GM18951 (cell line): Measurements from ENCODE around the gene ENTPD8.

Experiments used
- POLR2A ChIP-seq: IDR thresholded peaks from 4 replicates; pipeline ENCODE4 v1.6.1; 2011; ENCODE audit warnings: mild to moderate bottlenecking; ENCODE audit not compliant: insufficient read length, insufficient read depth; ENCODE audit errors: extremely low read depth
- in situ Hi-C: fragments of 300-500 bp; cut with MboI; formaldehyde crosslinking; loops from one replicate; pipeline ENCODE4 v1.12.0; 2022; ENCODE audit warnings: low sequenced_read_pairs, mixed read lengths, inconsistent platforms; ENCODE audit not compliant: unreplicated experiment

Gene ENTPD8

GRCh38 chr9:137437691-137438590 is 3.2 kb downstream of the ENTPD8 start:
- no peak for TF ChIP-seq POLR2A
- in situ Hi-C loops, result no loop called here

GRCh38 chr9:137436761-137437600 is 4.2 kb downstream of the ENTPD8 start:
- no peak for TF ChIP-seq POLR2A
- in situ Hi-C loops, result no loop called here

GRCh38 chr9:137435980-137436760 is 5.0 kb downstream of the ENTPD8 start:
- no peak for TF ChIP-seq POLR2A
- in situ Hi-C loops, result no loop called here

- in situ Hi-C loops, result no loop called here
- TF ChIP-seq POLR2A, result no peak
These were observed 5.7 kb downstream of the ENTPD8 start for GRCh38 chr9:137435381-137435891.

GRCh38 chr9:137434498-137435380 is 6.4 kb downstream of the ENTPD8 start:
- TF ChIP-seq POLR2A, result no peak
- in situ Hi-C loops, result no loop called here

- in situ Hi-C loops, result no loop called here
- TF ChIP-seq POLR2A, result no peak
These were observed 7.2 kb downstream of the ENTPD8 start for GRCh38 chr9:137433916-137434431.

GRCh38 chr9:137433349-137433915 is 7.7 kb downstream of the ENTPD8 start:
- in situ Hi-C loops, result no loop called here
- no peak for TF ChIP-seq POLR2A

GRCh38 chr9:137432687-137433348 is 8.3 kb downstream of the ENTPD8 start:
- in situ Hi-C loops, result no loop called here

GRCh38 chr9:137431416-137431931 is 9.7 kb downstream of the ENTPD8 start:
- no peak for TF ChIP-seq POLR2A
- in situ Hi-C loops, result no loop called here

More at GRCh38 chr9:137432687-137433348, 8.3 kb downstream of the ENTPD8 start:
- no peak for TF ChIP-seq POLR2A

- no peak for TF ChIP-seq POLR2A
- in situ Hi-C loops, result no loop called here
These were observed 10.3 kb downstream of the ENTPD8 start for GRCh38 chr9:137430723-137431415.
